ENCODE data around the gene RNASE1.

RNASE1 gene

DNA sequence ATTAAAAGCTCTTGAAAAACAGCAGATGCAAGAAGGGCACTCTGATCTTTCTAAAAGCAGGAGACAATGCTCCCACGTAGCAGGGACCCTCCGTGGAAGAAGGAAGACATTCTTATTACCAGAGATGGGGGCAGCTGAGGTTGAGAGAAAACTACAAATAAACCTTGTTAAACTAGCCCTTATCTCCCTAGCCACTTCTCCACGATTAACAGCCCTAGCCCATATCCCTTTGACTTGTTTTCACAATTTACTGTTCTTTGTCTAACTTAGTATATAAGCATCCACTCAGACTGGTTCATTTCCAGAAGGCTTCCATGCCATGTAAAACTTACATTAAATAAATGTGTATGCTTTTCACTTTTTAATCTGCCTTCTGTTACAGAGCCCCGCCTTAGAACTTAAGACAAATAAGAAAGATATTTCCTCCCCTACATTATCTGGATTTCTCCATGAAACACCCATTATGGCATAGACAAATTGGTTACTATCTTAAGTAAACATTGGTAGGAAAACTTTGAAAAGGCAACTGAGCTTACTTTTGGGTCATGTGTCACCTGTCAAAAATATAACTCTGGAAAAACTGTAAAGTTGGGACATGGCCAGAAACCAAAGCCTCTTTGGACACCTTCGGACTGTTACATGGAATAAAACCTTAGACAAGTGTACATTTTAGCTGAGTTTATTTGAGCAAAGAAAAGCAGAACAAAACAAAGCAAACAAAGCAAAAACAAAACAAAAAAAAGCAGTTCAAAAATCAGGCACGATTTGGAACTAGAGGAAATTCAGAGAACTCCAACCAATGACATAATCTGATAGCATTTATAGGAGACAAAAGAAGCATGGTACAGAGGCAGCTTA, 4.9 kb upstream of the RNASE1 start:
- DNase-seq, result no peak

DNA sequence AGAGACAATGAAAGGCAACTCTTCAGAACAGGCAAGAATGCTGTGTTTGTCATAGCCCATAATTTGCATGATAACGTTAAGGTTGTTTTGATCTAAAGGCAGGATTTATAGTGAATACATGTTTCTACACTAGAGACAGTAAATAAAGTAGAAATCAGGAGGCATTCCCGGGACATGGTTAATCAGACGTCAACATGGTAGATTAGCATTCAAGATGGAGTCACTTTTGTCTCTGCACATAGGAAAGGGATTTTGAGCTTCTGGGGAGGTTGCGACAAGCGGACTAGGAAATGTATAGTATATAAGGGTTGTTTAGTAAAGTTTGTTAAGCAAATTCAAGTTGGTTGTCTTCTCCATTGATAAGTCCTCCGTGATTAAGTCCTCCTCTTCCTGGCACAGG, 2.8 kb upstream of the RNASE1 start:
- no peak for DNase-seq

DNA sequence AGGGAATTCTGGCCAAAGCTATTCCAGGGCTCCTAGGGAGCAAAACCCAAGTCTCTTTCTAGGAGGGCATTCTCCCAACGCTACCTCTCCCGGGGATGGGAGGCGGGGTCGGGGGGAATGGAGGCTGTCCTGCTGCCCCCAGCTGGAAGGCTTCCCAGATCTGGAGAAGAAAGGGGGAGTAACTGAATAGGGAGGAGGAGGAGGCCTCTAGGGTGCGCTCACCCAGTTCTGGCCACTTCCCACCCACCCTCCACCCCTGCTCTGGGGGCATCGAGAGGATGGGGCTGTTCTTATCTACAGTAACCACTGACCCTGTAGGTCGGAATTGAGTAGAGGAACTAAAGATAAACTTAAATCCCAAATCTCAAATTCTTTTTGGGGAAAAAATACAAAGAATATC, 579 bp upstream of the RNASE1 start:
- no peak for DNase-seq

DNA sequence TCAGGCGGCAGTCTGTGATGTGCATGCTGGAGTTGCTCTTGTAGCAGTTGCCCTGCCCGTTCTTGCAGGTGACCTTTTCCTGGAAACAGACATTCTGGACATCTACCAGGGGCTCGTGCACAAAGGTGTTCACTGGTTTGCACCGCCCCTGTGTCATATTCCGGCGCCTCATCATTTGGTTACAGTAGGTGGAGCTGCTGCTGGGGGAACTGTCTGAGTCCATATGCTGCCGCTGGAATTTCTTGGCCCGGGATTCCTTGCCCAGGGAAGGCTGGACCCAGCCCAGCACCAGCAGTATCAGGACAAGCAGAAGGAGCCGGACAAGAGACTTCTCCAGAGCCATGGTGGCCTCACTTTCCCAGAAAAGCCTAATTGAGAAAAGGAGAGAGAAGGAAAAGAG, 918 bp downstream of the RNASE1 start:
- no peak for DNase-seq

DNA sequence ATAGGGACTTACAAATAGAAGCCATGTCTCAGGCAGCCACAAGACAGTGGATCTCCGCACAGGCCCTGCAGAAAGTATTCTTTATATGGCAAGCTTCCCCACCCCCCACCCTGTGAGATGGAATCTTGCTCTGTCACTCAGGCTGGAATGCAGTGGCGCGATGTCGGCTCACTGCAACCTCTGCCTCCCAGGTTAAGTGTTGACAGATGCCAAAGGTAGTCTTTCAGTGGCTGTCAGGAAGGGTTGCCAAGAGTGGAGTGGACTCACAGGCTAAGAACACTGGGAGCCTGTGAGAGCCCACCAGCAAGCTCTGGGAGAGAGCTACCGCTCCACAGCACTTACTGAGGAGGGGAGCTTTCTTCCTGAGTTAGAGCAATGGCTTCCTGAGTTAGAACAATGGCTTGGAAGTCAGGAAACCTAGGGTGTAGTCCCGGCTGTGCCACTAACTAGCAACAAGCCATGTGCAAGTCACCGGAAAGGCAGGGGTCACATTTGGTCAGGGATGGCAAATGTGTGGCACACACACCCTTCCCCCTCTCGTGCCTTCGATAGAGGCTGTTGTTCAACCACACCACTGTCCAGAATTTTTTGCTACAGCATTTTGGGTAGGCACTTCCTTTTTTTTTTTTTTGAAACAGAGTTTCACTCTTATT, 2.6 kb downstream of the RNASE1 start:
- DNase-seq, result no peak

DNA sequence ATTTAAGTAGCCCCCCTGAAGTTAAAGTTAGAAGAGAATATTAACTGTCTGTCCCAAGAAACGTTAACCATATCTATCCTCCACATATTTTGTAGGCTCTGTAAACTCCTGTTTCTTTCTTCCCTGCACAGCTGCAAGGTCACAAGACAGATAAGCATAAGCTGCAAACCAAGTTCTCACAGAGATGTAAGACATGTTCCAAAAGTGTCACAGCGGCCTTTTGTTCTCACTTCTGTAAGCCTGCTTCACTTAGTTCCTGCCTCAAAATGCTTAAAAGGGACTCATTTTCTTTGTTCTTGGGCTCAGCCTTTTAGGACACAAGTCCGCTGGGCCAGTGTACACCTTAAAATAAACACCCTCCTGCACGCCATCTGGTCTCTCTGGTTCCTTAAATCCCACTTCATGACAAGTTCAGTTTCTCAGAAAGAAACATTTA, 3.2 kb downstream of the RNASE1 start:
- DNase-seq, result no peak

DNA sequence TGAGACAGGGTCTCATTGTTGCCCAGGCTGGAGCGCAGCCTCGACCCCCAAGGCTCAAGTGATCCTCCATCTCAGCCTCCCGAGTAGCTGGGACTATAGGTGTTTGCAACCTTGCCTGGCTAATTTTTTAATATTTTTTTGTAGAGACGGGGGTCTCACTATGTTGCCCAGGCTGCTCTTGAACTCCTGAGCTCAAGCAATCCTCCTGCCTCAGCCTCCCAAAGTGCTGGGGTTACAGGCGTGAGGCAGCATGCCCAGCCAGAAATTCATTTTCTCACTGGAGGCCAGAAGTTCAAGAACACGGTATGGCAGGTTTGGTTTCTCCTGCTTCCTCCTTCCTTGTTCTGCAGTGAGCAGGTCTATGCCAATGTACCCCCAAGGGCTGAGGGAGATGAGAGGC, 3.7 kb downstream of the RNASE1 start:
- no peak for DNase-seq

DNA sequence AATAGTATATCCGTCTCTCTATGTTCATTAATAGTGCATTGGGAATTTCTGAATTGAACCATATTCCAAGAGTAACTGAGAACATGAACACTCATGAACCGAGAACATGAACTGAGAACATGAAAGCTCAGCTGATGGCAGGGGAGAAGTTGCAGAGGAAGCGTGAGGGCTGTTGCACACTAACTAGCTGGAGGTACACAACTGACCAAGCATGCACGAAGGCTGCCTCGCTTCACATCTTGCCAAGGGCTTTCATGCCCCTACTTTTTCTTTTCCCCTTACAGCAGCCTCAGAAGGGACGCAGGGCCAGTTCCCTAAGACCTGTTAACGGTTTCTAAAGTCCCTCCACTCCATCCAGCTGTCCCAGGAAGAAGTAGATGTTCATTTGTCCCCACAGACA, 4.3 kb downstream of the RNASE1 start:
- DNase-seq, result no peak

DNA sequence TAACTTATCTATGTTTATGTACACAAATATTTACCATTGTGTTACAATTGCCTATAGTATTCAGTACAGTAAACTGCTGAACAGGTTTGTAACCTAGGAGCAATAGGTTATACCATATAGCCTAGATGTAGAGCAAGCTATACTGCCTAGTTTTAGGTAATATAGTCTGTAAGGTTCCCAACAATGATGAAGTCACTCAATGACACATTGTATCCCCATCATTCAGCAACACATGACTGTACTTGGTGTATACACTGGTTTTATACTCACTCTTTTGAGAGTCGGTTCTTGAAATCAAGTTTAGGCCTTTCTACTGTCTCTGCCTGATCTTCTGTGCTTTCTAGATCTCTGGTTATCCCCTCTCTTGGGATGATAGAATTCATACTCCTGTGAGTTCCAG, 5.5 kb downstream of the RNASE1 start:
- DNase-seq, result no peak

DNA sequence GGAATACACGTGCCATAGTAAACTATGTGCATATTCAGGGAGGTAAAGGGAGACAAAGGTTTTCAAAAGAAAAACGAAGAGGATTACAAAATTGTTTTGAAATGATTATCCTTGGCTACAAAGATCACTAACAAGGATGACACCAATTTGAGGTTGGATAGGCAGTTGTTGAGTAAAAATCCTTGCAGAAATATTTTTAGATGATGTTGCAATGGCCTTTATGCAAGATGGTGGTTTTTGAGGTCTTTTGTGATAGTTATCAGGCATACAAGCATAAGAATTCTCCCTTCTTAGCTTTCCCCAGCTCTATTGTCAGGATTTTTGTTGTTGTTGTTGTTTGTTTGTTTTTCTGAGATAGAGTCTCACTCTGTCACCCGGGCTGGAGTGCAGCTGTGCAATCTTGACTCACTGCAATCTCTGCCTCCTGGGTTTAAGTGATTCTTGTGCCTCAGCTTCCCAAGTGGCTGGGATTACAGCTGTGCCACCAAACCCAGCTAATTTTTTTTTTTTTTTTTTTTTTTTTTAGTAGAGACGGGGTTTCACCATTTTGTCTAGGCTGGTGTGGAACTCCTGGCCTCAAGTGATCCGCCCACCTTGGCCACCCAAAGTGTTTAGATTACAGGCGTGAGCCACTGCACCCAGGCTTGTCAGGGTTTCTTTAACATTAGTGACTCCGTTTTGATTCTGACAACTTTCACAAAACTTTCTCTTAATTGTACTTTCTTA, 7.8 kb downstream of the RNASE1 start:
- DNase-seq, result no peak

DNA sequence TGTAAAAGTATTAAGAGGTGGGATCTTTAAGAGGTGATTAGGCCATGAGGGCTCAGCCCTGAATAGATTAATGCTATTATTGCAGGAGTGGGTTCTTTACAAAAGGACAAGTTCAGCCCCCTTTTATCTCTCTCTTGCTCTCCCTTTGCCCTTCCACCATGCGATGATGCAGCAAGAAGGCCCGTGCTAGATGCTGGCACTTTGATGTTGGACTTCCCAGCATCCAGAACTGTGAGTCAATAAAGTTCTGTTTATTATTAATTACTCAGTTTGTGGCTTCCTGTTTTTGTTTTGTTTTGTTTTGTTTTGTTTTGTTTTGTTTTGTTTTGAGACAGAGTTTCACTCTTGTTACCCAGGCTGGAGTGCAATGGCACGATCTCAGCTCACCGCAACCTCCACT, 10.1 kb downstream of the RNASE1 start:
- DNase-seq, result no peak

DNA sequence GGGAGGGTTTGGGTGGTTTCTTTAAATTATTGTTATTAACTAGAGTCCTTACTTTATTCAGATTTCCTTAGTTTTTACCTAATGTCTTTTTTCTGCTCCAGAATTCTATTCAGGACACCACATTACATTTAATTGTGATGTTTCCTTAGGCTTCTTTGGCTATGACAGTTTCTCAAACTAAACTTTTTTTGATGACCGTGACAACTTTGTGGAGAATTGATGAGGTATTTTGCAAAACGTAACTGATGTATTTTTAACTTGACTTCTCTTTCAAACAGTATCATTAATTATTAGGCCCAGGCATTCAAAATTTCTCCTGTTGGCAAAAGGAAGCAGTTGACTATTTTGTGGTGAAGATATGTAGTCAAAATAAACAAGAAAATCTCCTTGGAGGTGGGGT, 11.0 kb downstream of the RNASE1 start:
- no peak for DNase-seq

DNA sequence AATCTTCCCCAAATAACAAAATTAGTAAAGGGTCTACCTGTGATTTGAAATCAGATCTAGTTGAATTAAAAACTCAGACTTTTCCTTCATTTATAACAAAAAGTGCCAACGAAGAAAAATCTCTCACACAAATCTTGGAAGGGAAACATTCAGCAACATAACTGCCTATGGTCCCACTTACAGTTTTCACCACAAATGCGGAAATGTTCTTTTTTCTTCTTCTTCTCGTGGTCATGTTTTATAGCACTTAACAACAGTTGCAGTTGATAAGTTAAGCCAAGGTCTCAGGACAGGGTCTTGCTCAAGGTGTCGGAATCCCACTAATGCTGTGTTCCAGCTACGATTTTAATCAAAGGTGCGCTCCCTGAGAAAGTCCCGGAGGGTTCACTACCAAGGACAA, 11.5 kb downstream of the RNASE1 start:
- no peak for DNase-seq

DNA sequence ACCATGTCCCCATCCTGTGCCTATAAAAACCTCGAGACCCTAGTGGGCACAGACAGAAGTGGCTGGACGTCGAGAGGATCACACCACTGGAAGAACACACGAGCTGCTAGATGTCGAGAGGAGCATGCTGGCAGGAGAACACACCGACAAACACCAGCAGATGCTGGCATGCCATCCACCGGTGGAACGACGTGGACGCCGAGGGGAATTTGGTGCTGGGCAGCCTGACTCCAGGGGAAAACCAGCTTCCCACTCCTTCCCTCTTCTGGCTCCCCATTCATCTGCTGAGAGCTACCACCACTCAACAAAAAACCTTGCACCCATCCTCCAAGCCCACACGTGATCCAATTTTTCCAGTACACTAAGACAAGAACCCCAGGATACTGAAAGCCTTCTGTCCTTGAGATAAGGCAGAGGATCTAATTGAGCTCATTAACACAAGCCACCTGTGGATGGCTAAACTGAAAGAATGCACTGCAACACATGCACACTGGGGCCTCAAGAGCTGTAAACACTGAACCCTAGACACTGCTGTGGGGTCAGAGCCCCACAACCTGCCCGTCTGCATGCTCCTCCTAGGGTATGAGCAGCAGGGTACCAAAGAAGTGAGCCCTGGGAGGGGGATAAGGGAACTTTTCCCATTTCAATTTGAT, 12.1 kb downstream of the RNASE1 start:
- no peak for DNase-seq

DNA sequence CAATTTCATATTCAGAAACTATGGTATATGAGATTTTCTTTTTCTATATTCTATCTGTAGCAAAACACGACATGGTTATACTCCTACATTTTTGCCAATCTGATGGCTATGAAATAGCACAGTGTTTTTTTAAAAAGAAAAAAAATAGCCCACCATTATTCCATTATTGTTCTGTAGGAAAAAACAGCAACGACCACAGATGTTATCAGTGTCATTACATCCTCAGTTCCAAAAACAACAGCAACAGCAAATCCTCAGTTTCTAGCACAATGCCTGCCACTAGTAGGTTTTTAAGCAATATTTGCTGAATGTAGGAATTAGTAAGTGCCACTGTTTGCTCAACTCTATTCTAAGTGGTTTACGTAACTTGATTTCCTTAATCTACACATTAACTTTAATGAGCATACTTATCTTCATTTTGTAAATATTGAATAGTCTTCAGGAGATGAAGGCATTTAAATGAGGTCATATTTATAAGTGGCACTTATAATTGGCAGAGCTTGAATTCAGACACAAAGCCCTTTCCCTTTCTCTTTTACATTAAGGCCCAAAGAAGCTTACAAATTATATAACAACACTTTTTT, 13.3 kb downstream of the RNASE1 start:
- DNase-seq, result no peak

DNA sequence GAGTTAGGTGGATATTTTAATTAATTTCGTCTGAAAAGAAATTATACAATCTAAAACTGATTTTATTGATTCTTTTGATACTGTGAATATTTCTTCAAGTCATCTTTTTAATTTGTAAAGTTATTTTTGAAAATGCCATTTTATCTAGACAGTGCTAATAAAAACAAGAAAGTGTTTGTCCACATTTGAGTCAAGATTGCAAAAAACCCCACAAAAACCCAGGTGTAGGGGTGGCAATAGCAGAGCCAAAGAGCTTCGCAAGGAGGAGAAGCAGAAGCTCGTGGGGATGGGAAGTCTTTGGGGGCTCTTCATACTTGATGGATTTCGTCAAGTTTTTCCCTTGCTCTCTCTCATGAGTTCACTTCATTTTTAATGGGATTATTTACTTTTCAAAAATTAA, 15.6 kb downstream of the RNASE1 start:
- DNase-seq, result no peak

DNA sequence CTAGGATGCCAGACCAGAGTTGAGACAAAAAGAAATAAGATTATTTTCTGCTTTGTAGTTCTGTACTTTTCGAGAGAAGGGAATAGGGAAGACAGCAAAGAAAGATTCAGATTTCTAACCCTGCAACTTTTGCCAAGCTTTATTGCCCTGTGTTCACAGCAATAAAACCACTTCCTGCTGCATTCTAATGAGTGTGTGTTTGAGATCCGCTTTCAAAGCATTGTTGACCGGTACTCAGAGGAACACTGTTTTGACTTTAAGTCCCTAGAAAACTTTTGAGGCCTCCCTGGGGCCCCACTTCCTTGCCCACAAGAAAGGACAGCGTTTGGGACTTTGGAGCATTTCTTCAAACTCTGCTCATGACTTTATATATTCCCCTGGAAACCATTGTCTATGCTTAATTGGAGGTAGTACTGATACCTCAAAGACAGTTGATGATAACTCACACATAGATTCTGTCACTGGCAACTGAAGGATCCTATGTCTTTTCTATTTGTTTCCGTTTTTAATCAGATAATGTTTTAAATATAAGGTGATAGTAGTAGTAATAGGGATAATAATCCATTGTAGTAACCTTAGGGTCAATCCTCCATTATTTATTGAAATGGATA, 20.3 kb downstream of the RNASE1 start:
- DNase-seq, result no peak

DNA sequence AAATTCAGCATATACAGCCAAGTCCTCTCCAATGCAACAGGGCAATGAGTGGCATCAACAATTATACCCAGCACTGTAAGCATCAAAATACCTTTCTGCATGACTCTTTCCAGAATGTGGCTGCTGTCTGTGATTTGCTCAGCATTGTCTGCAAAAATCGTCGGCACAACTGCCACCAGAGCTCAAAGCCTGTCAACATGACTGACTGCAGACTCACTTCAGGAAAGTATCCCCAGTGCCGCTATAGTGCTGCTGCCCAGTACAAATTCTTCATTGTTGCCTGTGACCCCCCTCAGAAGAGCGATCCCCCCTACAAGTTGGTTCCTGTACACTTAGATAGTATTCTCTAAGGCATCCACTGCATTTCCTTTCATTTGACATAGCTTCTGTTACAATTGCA, 20.8 kb downstream of the RNASE1 start:
- DNase-seq, result no peak

DNA sequence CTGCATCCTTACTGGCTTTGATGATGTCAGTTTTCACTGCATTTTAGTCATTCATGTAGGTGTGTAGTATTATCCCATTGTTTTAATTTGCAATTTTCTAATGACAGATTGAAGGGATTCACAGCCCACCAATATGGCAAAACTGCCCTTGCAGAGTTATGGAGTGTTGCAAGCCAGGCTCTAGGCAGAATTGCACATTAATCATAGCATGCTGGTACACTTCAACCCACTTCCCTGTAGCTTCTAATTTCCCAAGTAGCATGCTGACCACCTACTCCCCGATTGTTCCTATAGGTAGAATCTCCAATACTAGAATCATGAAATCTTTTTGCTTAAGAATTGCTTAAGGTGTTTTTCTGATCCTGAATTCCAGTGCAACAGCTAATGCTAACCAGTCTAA, 26.7 kb downstream of the RNASE1 start:
- no peak for DNase-seq

DNA sequence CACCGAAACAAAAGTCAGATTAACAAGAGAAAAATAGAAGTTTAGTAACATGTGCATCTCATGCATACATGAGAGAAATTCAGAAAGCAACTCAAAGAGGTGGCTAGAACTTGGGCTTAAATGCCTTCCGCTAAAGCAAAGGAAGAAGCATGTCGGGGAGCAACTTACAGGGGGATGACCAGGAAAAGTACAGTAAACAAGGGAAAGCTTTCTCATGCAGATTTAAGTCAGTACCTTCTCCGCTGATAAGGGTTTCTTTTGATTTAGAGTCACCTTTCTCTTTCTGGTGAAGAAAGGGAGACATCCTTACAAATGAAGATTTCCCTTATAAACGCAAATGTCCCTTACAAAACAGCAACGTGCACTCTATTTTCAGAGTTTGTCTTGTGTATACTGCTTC, 27.6 kb downstream of the RNASE1 start:
- DNase-seq, result no peak

DNA sequence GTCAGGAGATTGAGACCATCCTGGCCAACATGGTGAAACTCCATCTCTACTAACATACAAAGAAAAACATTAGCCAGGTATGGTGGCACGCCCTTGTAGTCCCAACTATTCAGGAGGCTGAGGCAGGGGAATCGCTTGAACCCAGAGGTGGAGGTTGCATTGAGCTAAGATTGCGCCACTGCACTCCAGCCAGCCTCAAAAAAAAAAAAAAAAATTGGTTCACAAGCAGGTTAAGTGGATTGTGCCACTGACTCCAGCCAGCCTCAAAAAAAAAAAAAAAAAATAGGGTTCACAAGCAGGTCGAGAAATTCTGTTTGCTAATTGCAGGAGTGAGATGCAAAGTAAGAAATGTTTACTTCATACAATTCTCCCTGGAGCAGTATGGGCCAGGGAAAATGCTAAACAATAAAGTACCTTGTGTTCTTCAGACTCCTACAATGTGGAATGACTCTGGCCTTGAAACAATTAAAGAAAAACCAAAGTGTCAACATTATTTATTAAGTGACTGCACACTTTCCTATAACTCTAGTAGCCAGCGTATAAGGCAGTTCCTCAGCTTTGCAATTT, 28.3 kb downstream of the RNASE1 start:
- no peak for DNase-seq

DNA sequence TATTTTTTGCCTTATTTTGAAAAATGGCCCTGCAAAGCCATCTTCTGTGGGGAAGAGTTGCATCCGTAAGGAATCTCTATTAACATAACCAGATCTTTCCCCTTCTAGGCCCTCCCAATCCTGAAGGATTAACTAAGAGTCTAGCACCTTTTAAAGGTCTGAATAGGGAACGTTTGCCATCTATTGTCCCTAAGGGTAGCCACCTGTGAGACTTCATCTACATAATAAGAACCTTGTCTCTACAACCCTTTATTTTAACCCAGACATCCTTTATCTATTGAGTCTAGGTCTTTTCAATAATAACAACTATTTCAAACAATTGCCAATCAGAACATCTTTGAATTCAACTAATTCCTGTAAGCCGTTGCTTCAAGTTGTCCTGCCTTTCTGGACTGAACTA, 30.0 kb downstream of the RNASE1 start:
- no peak for DNase-seq

Data from right forelimb (tissue), 1 donor.